Measurements from ENCODE around the gene MKX. TPM values are rescaled to one million over a fixed set of nuclear protein-coding genes. Genes with fewer than 3 reads are reported as not detected.

The MKX gene, protein sequence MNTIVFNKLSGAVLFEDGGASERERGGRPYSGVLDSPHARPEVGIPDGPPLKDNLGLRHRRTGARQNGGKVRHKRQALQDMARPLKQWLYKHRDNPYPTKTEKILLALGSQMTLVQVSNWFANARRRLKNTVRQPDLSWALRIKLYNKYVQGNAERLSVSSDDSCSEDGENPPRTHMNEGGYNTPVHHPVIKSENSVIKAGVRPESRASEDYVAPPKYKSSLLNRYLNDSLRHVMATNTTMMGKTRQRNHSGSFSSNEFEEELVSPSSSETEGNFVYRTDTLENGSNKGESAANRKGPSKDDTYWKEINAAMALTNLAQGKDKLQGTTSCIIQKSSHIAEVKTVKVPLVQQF
- total RNA-seq (1 to 10 TPM; 4.5 to 6.6 TPM), polyA plus RNA-seq (1 to 10 TPM; 2.6 to 4.1 TPM)
- long read RNA-seq, donor 1, partial matches to known transcripts, result 2 of 5 reads
- long read RNA-seq, donor 1, other reads (novel, unspliced or antisense), result 2 of 5 reads
- long read RNA-seq, donor 2, partial matches to known transcripts, result 2 of 4 reads
- long read RNA-seq, donor 2, other reads (novel, unspliced or antisense), result 1 of 4 reads

DNA sequence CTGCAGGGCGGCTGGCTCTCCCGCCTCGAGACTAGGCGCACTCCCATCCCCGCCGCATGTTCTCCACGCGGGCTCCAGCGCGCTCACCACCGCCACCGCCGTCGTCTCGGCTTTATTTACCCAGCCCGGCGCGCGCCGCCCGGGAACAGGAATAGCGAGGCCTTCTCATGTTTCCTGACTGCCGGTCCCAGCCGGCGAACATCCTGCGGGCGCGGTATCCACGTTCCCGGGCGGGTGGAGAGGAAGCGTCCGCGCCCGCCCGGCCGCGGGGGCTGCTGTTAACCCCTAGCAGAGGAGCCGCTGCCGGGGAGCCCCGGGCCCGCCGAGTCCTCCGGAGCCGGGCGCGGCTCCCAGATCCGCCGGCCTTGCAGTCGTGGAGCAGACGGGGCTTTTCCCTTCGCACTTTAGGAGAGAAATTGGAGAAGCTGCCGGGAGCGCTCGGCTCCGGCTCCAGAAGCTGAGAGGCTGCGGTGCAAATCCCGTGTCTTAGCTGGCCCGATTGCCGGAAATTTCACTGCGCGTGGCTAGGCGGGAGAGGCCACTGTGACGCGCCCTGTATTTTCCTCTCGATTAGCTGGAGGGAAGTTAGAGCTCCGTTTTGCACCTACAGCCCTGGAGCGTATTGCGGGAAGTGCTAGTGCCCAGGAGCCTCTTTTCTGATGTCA is at the start of gene MKX:
Gene MKX, minus strand, starts transcription at position 88 of the 665 bp plus-strand sequence. CDS start 2,404 bp downstream, outside the sequence.
- 1% methylated on average over 67 to 69 of the region's 69 CpGs for WGBS, 2 donors
- Histone ChIP-seq H3K9me3 (ENCODE audit: control insufficient read depth, low read length) (no peaks in the 10 kb centered on the region), H3K4me1 (ENCODE audit: control insufficient read depth in 1 of 2, insufficient read depth in 2 of 2, low read length in 2 of 2) (no peaks in the 10 kb centered on the region), H3K27me3 (ENCODE audit: control insufficient read depth in 1 of 2, insufficient read depth in 2 of 2, low read length in 1 of 2) (no peaks in the 10 kb centered on the region), H3K4me3 (ENCODE audit: low read length in 2 of 2) (peak within 1 kb of the TSS; percentile 63 to 81), H3K27ac (ENCODE audit: low read depth in 1 of 2, low read length in 2 of 2) (peak within 1 kb of the TSS in 1 of 2 donors; percentile 19), H3K36me3 (ENCODE audit: control insufficient read depth in 1 of 2, insufficient read depth in 2 of 2, low read length in 1 of 2) (no peaks in the 10 kb centered on the region)
- DNase-seq (peak; percentile 79 to 93), ATAC-seq (ENCODE audit: low FRiP score) (peak; percentile 5)
- intact Hi-C loops (cut with DNase I), result loop anchor here in 1 of 2 donors (10.0 kb wide), 2 partner anchors 309 to 639 kb away; no protein-coding TSS in a partner anchor

DNA sequence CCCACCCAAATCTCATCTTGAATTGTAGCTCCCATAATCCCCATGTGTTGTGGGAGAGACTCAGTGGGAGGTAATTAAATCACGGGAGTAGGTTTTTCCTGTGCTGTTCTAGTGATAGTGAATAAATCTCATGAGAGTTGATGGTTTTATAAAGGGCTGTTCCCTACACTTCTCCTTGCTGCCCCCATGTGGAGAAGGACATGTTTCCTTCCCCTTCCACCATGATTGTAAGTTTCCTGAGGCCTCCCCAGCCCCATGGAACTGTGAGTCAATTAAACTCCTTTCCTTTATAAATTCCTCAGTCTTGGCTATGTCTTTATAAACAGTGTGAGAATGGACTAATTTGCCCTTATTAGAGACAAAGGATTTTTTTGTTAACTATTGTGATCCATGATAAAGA is 48.5 kb upstream of the MKX start:
- no peak for DNase-seq
- no peak overlapping the region for H3K27ac ChIP-seq (ENCODE audit: low read depth in 1 of 2, low read length in 2 of 2)
- no peaks in the 10 kb centered on the region for H3K9me3 ChIP-seq (ENCODE audit: control insufficient read depth, low read length)
- H3K27me3 ChIP-seq (ENCODE audit: control insufficient read depth in 1 of 2, insufficient read depth in 2 of 2, low read length in 1 of 2), result no peaks in the 10 kb centered on the region
- WGBS, 2 donors, result 44 to 59% methylated on average over 1 of the region's 1 CpG
- H3K36me3 ChIP-seq (ENCODE audit: control insufficient read depth in 1 of 2, insufficient read depth in 2 of 2, low read length in 1 of 2), result no peaks in the 10 kb centered on the region
- no peak for ATAC-seq (ENCODE audit: low FRiP score)
- no peaks in the 10 kb centered on the region for H3K4me1 ChIP-seq (ENCODE audit: control insufficient read depth in 1 of 2, insufficient read depth in 2 of 2, low read length in 2 of 2)
- H3K4me3 ChIP-seq (ENCODE audit: low read length in 2 of 2), result no peak overlapping the region
- intact Hi-C loops (cut with DNase I), result no loop called here

DNA sequence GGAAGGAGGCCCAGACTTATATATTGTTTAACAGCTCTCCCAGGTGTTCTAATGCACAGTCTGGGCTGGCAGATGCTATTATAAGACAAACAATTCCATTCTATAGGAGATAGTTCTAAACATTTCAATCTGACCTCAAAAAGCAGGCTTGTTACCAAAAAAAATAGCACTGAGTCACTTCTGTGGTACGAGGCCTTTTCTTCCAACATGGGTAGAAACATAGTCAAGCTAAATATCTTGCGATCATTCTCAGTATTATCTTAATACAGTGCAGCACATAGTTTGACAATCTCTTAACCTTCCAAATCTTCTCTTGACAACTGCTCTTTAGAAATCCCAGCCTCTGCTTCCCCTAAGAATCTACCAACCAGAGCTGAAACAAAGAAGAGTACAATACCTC is 46.6 kb upstream of the MKX start:
- 28 to 33% methylated on average over 2 of the region's 2 CpGs for WGBS, 2 donors
- no peak for ATAC-seq (ENCODE audit: low FRiP score)
- H3K36me3 ChIP-seq (ENCODE audit: control insufficient read depth in 1 of 2, insufficient read depth in 2 of 2, low read length in 1 of 2), result no peaks in the 10 kb centered on the region
- H3K27me3 ChIP-seq (ENCODE audit: control insufficient read depth in 1 of 2, insufficient read depth in 2 of 2, low read length in 1 of 2), result no peaks in the 10 kb centered on the region
- no peaks in the 10 kb centered on the region for H3K4me1 ChIP-seq (ENCODE audit: control insufficient read depth in 1 of 2, insufficient read depth in 2 of 2, low read length in 2 of 2)
- no peaks in the 10 kb centered on the region for H3K9me3 ChIP-seq (ENCODE audit: control insufficient read depth, low read length)
- no peak overlapping the region for H3K4me3 ChIP-seq (ENCODE audit: low read length in 2 of 2)
- DNase-seq, result no peak
- intact Hi-C loops (cut with DNase I), result no loop called here
- no peak overlapping the region for H3K27ac ChIP-seq (ENCODE audit: low read depth in 1 of 2, low read length in 2 of 2)

DNA sequence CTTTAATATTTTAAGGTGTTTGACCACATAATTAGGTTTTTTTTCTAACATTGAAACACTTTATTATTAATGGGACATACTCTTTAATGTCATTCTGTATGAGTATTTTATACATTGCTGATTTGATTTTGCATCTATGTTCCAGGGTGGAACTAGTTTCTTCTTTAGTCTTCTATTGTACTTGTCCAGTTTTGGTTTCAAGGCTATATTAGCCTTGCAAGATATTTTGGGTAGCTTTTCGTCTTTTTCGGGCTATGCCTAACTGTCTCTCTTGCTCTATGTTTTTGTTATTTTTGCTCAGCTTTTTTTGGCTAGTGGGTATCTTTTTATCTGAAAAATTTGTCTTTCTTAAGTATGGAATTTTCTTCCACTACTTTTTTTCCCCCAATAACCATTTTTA is 38.7 kb upstream of the MKX start:
- peaks cover 2% of the 10 kb centered on the region for H3K9me3 ChIP-seq (ENCODE audit: control insufficient read depth, low read length)
- H3K36me3 ChIP-seq (ENCODE audit: control insufficient read depth in 1 of 2, insufficient read depth in 2 of 2, low read length in 1 of 2), result no peaks in the 10 kb centered on the region
- peaks cover 3% of the 10 kb centered on the region in 2 donors for H3K4me1 ChIP-seq (ENCODE audit: control insufficient read depth in 1 of 2, insufficient read depth in 2 of 2, low read length in 2 of 2)
- ATAC-seq (ENCODE audit: low FRiP score) (no peak), DNase-seq (no peak)
- H3K4me3 ChIP-seq (ENCODE audit: low read length in 2 of 2), result no peak overlapping the region
- no peak overlapping the region for H3K27ac ChIP-seq (ENCODE audit: low read depth in 1 of 2, low read length in 2 of 2)
- WGBS, 2 donors, result 0 to 7% methylated on average over 2 of the region's 2 CpGs
- no peaks in the 10 kb centered on the region for H3K27me3 ChIP-seq (ENCODE audit: control insufficient read depth in 1 of 2, insufficient read depth in 2 of 2, low read length in 1 of 2)
- intact Hi-C loops (cut with DNase I), result loop anchor here (10.0 kb wide), 2 partner anchors 391 to 601 kb away; no protein-coding TSS in a partner anchor

DNA sequence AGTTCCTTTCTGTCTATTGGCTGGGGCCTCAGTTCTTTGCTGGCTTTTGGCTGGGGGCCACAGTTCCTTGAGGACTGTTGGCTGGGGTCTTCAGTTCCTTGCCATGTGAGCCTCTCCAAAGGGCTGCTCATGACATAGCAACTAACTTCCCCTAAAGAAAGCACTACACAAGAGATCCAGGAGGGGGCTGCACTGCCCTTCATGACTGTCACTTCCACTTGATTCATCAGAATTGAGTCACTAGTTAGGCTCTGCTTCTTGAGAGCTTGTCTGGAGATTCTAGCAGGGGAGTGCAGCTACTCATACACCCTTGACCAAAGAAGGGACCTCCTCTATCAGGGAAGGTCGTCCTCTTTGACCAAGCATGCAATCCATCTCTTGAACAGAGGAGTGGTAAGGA is 38.0 kb upstream of the MKX start:
- Histone ChIP-seq H3K9me3 (ENCODE audit: control insufficient read depth, low read length) (peaks cover 2% of the 10 kb centered on the region), H3K4me3 (ENCODE audit: low read length in 2 of 2) (no peak overlapping the region), H3K27ac (ENCODE audit: low read depth in 1 of 2, low read length in 2 of 2) (no peak overlapping the region), H3K36me3 (ENCODE audit: control insufficient read depth in 1 of 2, insufficient read depth in 2 of 2, low read length in 1 of 2) (no peaks in the 10 kb centered on the region), H3K4me1 (ENCODE audit: control insufficient read depth in 1 of 2, insufficient read depth in 2 of 2, low read length in 2 of 2) (peaks cover 3% of the 10 kb centered on the region in 2 donors), H3K27me3 (ENCODE audit: control insufficient read depth in 1 of 2, insufficient read depth in 2 of 2, low read length in 1 of 2) (no peaks in the 10 kb centered on the region)
- 29 to 47% methylated on average over 1 of the region's 1 CpG for WGBS, 2 donors
- no peak for DNase-seq
- peak; percentile 15 for ATAC-seq (ENCODE audit: low FRiP score)
- intact Hi-C loops (cut with DNase I), result loop anchor here (2.0 to 10.0 kb wide), 3 partner anchors 391 to 601 kb away; no protein-coding TSS in a partner anchor

DNA sequence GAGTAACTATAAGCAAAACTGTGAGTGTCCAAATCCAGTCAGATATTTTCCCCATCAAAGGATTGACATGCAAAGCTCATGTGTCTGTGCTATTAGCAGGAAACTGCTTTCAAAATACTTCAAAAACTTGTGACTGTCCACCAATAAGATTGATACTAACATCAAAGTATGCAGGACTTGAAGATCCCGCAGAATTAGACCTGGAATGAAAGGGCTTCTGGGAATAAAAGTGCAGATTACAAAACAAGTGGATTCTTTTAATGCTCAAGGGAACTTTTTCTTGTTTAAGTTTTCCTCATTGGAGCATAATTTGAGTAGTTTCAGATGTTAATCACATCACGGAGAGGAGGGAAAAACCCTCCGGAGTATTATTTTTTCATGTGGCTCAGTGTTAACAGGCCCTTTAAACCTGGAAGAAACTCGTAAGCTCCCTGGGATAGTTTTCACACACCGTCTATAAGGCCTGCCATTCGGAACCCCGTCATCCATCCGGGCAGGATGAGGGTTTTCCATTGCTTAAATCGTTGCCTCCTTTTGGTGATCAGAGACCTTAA is 33.9 kb upstream of the MKX start:
- H3K27me3 ChIP-seq (ENCODE audit: control insufficient read depth in 1 of 2, insufficient read depth in 2 of 2, low read length in 1 of 2), result no peaks in the 10 kb centered on the region
- intact Hi-C loops (cut with DNase I), result loop anchor here (10.0 kb wide), 2 partner anchors 395 to 605 kb away; no protein-coding TSS in a partner anchor
- no peak overlapping the region for H3K27ac ChIP-seq (ENCODE audit: low read depth in 1 of 2, low read length in 2 of 2)
- no peaks in the 10 kb centered on the region for H3K36me3 ChIP-seq (ENCODE audit: control insufficient read depth in 1 of 2, insufficient read depth in 2 of 2, low read length in 1 of 2)
- DNase-seq (no peak), ATAC-seq (ENCODE audit: low FRiP score) (no peak)
- H3K9me3 ChIP-seq (ENCODE audit: control insufficient read depth, low read length), result peaks cover 2% of the 10 kb centered on the region
- peaks cover 3% of the 10 kb centered on the region in 2 donors for H3K4me1 ChIP-seq (ENCODE audit: control insufficient read depth in 1 of 2, insufficient read depth in 2 of 2, low read length in 2 of 2)
- no peak overlapping the region for H3K4me3 ChIP-seq (ENCODE audit: low read length in 2 of 2)
- 80 to 83% methylated on average over 9 of the region's 9 CpGs for WGBS, 2 donors

DNA sequence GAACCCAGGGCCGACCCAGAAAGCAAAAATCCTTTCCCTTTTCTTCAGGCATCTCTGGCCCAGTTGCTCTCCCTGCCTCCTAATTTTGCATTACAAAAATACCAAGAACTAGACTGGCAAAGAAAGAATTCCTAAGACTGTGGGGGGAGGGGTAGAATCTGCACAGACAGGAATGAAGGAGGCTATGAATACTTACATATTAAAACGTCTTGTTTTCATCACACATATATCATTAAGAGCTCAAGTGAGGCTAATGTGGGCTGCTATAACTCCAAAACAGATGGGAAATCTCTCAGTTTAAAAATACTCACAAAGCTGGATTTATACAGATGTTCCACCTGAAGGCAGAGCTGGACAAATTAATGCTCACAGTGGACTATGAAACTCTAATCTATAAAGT is 29.2 kb upstream of the MKX start:
- 3 to 6% methylated on average over 2 of the region's 2 CpGs for WGBS, 2 donors
- ATAC-seq (ENCODE audit: low FRiP score), result no peak

DNA sequence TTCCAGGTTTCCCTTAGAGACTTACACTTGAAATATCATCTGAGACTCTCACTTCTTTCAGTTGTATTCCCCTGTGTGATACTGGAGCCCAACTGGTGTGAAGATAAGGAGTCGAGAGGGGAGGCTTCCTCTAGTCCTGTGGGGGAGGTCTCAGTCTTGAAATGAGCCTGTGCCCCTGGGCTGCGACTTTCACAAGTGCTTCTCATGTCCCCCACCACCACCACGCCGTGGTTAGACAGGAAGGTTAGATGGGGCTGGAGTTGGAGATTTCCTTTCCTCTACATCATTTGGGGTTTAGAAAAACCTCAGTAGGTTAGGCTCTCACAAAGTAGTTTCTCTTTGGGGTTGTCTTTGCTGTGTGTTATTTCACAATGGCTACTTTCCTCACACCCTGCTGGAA is 25.6 kb upstream of the MKX start:
- H3K4me1 ChIP-seq (ENCODE audit: control insufficient read depth in 1 of 2, insufficient read depth in 2 of 2, low read length in 2 of 2), result peaks cover 0 to 6% of the 10 kb centered on the region in 2 donors
- no peak overlapping the region for H3K4me3 ChIP-seq (ENCODE audit: low read length in 2 of 2)
- H3K27me3 ChIP-seq (ENCODE audit: control insufficient read depth in 1 of 2, insufficient read depth in 2 of 2, low read length in 1 of 2), result no peaks in the 10 kb centered on the region
- intact Hi-C loops (cut with DNase I), result no loop called here
- ATAC-seq (ENCODE audit: low FRiP score) (no peak), DNase-seq (no peak)
- H3K36me3 ChIP-seq (ENCODE audit: control insufficient read depth in 1 of 2, insufficient read depth in 2 of 2, low read length in 1 of 2), result peaks cover 0 to 2% of the 10 kb centered on the region in 2 donors
- no peak overlapping the region for H3K27ac ChIP-seq (ENCODE audit: low read depth in 1 of 2, low read length in 2 of 2)
- no peaks in the 10 kb centered on the region for H3K9me3 ChIP-seq (ENCODE audit: control insufficient read depth, low read length)
- 82 to 90% methylated on average over 4 of the region's 4 CpGs for WGBS, 2 donors

More for the DNA sequence above, 29.2 kb upstream of the MKX start:
- no peaks in the 10 kb centered on the region for H3K27me3 ChIP-seq (ENCODE audit: control insufficient read depth in 1 of 2, insufficient read depth in 2 of 2, low read length in 1 of 2)
- no peak overlapping the region for H3K27ac ChIP-seq (ENCODE audit: low read depth in 1 of 2, low read length in 2 of 2)
- DNase-seq, result no peak
- intact Hi-C loops (cut with DNase I), result no loop called here
- no peak overlapping the region for H3K4me3 ChIP-seq (ENCODE audit: low read length in 2 of 2)
- peaks cover 0 to 6% of the 10 kb centered on the region in 2 donors for H3K4me1 ChIP-seq (ENCODE audit: control insufficient read depth in 1 of 2, insufficient read depth in 2 of 2, low read length in 2 of 2)
- peaks cover 0 to 2% of the 10 kb centered on the region in 2 donors for H3K36me3 ChIP-seq (ENCODE audit: control insufficient read depth in 1 of 2, insufficient read depth in 2 of 2, low read length in 1 of 2)
- no peaks in the 10 kb centered on the region for H3K9me3 ChIP-seq (ENCODE audit: control insufficient read depth, low read length)

Measured in aorta (tissue), 5 donors.